Measurements from ENCODE around the gene ADCY4. TPM values are rescaled to one million over a fixed set of nuclear protein-coding genes. Genes with fewer than 3 reads are reported as not detected.

The ADCY4 gene
- total and polyA plus RNA-seq, 10 of the 15 experiments (the other 5 are each of a cell fraction or from before 2014, with no cell fraction given) = 0.05 to 0.87 (median 0.21) TPM; not detected in 1

- no peak for ATAC-seq
- peaks cover 16 to 32% of the 10 kb centered on the region in 2 experiments for H3K36me3 ChIP-seq (ENCODE audit: control insufficient read depth in 2 of 2, insufficient read depth in 2 of 2, low read length in 1 of 2)
- no peak overlapping the region for H3K4me3 ChIP-seq
- H3K9me3 ChIP-seq (replicated peaks; ENCODE audit: control insufficient read depth, insufficient read depth, low read length) = no peaks in the 10 kb centered on the region
- no peaks in the 10 kb centered on the region for H4K20me1 ChIP-seq (ENCODE audit: control insufficient read depth, insufficient read depth)
- no peak overlapping the region for H3K4me2 ChIP-seq (ENCODE audit: control insufficient read depth, insufficient read depth)
- no peak for DNase-seq (ENCODE audit: low read depth, low spot score)
- in situ Hi-C loops (cut with MboI) = no loop called here
- H3K27ac ChIP-seq (ENCODE audit: control insufficient read depth, insufficient read depth) = no peak overlapping the region
- CTCF ChIA-PET = interaction anchor here (1.0 kb wide), 1 partner anchor 62 kb away, joined by 3 read pairs; the partner anchor contains the start of gene TINF2
- FAIRE-seq = no peak
- RAD21 ChIA-PET (ENCODE audit: unreplicated experiment) = no interaction called here
- WGBS (ENCODE audit: insufficient coverage, insufficient replicate concordance, low lambda C conversion rate, missing lambda C conversion rate) = 97% methylated on average over 10 of the region's 11 CpGs
- no peak overlapping the region for H2AFZ ChIP-seq (ENCODE audit: control insufficient read depth, low read depth, low read length)
- peaks cover 10% of the 10 kb centered on the region for H3K4me1 ChIP-seq (ENCODE audit: control insufficient read depth, insufficient read depth, low read length)
- TF ChIP-seq MXI1 (IDR thresholded peaks at IDR 0.05; ENCODE audit: low read depth, low read length) (no peak), WRNIP1 (IDR thresholded peaks at IDR 0.05; ENCODE audit: borderline replicate concordance, low read depth, low read length) (no peak), TARDBP (IDR thresholded peaks at IDR 0.05; ENCODE audit: borderline replicate concordance) (no peak)
- H3K79me2 ChIP-seq (ENCODE audit: control insufficient read depth, insufficient read depth, low read length) = peaks cover 22% of the 10 kb centered on the region
- H3K9ac ChIP-seq (ENCODE audit: control insufficient read depth, insufficient read depth, low read length) = no peak overlapping the region
- H3K27me3 ChIP-seq (replicated peaks in 1 of 2; ENCODE audit: control insufficient read depth in 2 of 2, insufficient read depth in 2 of 2, low read length in 1 of 2) = no peaks in the 10 kb centered on the region
- POLR2A ChIA-PET = no interaction called here
- BruUV-seq (replicated peaks) = no TSS peak
- SMC1A ChIA-PET (ENCODE audit: uncharacterized antibody, unreplicated experiment) = interaction anchor here (10.1 kb wide), 1 partner anchor 60 kb away, joined by 201 read pairs; the partner anchor contains the start of gene TINF2
- intact Hi-C loops (cut with micrococcal nuclease; ENCODE audit: unreplicated experiment) = no loop called here
These were observed 30.9 kb downstream of the ADCY4 start for GRCh38 chr14:24304019-24304387.

GRCh38 chr14:24300326-24300980, 34.4 kb downstream of the ADCY4 start:
- peaks cover 25% of the 10 kb centered on the region for H3K4me1 ChIP-seq (ENCODE audit: control insufficient read depth, insufficient read depth, low read length)
- no peak for TF ChIP-seq POLR2AphosphoS5 (IDR thresholded peaks at IDR 0.05; ENCODE audit: low read length)
- no peak for TF ChIP-seq CUX1 (IDR thresholded peaks at IDR 0.05; ENCODE audit: insufficient replicate concordance, low read depth, low read length)
- no peak for TF ChIP-seq IRF4 (IDR thresholded peaks at IDR 0.05; ENCODE audit: low read depth, low read length)
- no peak for TF ChIP-seq BCL11A (IDR thresholded peaks at IDR 0.05; ENCODE audit: low read depth, low read length)
- TF ChIP-seq MTA2 (IDR thresholded peaks at IDR 0.05; ENCODE audit: low read depth) = no peak

More at GRCh38 chr14:24300326-24300980, 34.4 kb downstream of the ADCY4 start:
- Histone ChIP-seq H3K27me3 (replicated peaks in 1 of 2; ENCODE audit: control insufficient read depth in 2 of 2, insufficient read depth in 2 of 2, low read length in 1 of 2) (no peaks in the 10 kb centered on the region), H3K4me2 (ENCODE audit: control insufficient read depth, insufficient read depth) (peak overlapping the region; percentile 95), H3K27ac (ENCODE audit: control insufficient read depth, insufficient read depth) (peak overlapping the region; percentile 39), H3K4me3 (peak overlapping the region; percentile 96), H4K20me1 (ENCODE audit: control insufficient read depth, insufficient read depth) (no peaks in the 10 kb centered on the region), H3K36me3 (ENCODE audit: control insufficient read depth in 2 of 2, insufficient read depth in 2 of 2, low read length in 1 of 2) (peaks cover 11 to 31% of the 10 kb centered on the region in 2 experiments), H3K9me3 (replicated peaks; ENCODE audit: control insufficient read depth, insufficient read depth, low read length) (no peaks in the 10 kb centered on the region), H3K9ac (ENCODE audit: control insufficient read depth, insufficient read depth, low read length) (peak overlapping the region; percentile 74), H3K79me2 (ENCODE audit: control insufficient read depth, insufficient read depth, low read length) (peaks cover 23% of the 10 kb centered on the region), H2AFZ (ENCODE audit: control insufficient read depth, low read depth, low read length) (no peak overlapping the region)
- DNase-seq (ENCODE audit: low read depth, low spot score) (no peak), ATAC-seq (no peak), FAIRE-seq (no peak)
- ChIA-PET SMC1A (ENCODE audit: uncharacterized antibody, unreplicated experiment) (interaction anchor here (1.1 to 10.1 kb wide), 5 partner anchors 21 to 140 kb away, joined by 3 to 201 read pairs (median 32); partner anchors contain the start of genes IRF9, MDP1, RABGGTA and TINF2), CTCF (interaction anchor here (0.9 to 13.4 kb wide), 11 partner anchors 8 to 193 kb away, joined by 3 to 368 read pairs (median 4); partner anchors contain the start of genes CIDEB, LTB4R, LTB4R2 and MDP1), POLR2A (interaction anchor here (0.5 to 9.0 kb wide), 6 partner anchors 13 to 131 kb away, joined by 3 to 118 read pairs (median 4); partner anchors contain the start of genes MDP1 and TINF2), RAD21 (ENCODE audit: unreplicated experiment) (interaction anchor here (0.6 to 7.8 kb wide), 10 partner anchors 8 to 137 kb away, joined by 3 to 231 read pairs (median 4); partner anchors contain the start of genes IPO4, MDP1 and TINF2)
- intact Hi-C loops (cut with micrococcal nuclease; ENCODE audit: unreplicated experiment) = no loop called here
- WGBS (ENCODE audit: insufficient coverage, insufficient replicate concordance, low lambda C conversion rate, missing lambda C conversion rate) = 29% methylated on average over 16 of the region's 16 CpGs
- BruUV-seq (replicated peaks) = no TSS peak
- in situ Hi-C loops (cut with MboI) = no loop called here
